Astrocyte (in vitro differentiated cells and primary cell): ENCODE results near the gene CELF6. TPM values are rescaled to one million over a fixed set of nuclear protein-coding genes. Genes with fewer than 3 reads are reported as not detected.

Source experiments
- DNase-seq: peaks from one replicate; pipeline ENCODE4 v3.0.0-alpha.2; 2010; ENCODE audit warnings: low read depth
- FAIRE-seq: peaks from 2 replicates; lab custom pipeline; 2011; peaks lifted over from hg19 to GRCh38; lab: Jason Lieb, UNC
- H2AFZ ChIP-seq: 2 replicates; pipeline ENCODE4 v1.6.0; 2012; ENCODE audit warnings: low read depth, low read length, inconsistent platforms
- H3K27ac ChIP-seq: 2 replicates; pipeline ENCODE4 v1.5.1; 2011; ENCODE audit warnings: low read depth, low read length, inconsistent platforms
- H3K27me3 ChIP-seq: 2 replicates; pipeline ENCODE4 v1.6.0; 2011; ENCODE audit warnings: low read length, inconsistent platforms; ENCODE audit not compliant: insufficient read depth
- H3K36me3 ChIP-seq: 2 replicates; pipeline ENCODE4 v1.5.1; 2011; ENCODE audit warnings: low read length, inconsistent platforms; ENCODE audit not compliant: insufficient read depth
- H3K4me1 ChIP-seq: 2 replicates; pipeline ENCODE4 v1.5.1; 2011; ENCODE audit warnings: low read length, inconsistent platforms; ENCODE audit not compliant: insufficient read depth
- H3K4me2 ChIP-seq: 2 replicates; pipeline ENCODE4 v1.6.0; 2012; ENCODE audit warnings: low read length, inconsistent platforms
- H3K4me3 ChIP-seq: 2 replicates; pipeline ENCODE4 v1.5.1; 2011; ENCODE audit warnings: low read depth, mild to moderate bottlenecking, low read length, inconsistent platforms; ENCODE audit not compliant: insufficient read depth
- H3K79me2 ChIP-seq: 2 replicates; pipeline ENCODE4 v1.6.0; 2012; ENCODE audit warnings: mild to moderate bottlenecking, low read length, inconsistent platforms; ENCODE audit not compliant: insufficient read depth
- H3K9ac ChIP-seq: 2 replicates; pipeline ENCODE4 v1.6.0; 2012; ENCODE audit warnings: mild to moderate bottlenecking, low read length, inconsistent platforms
- H3K9me3 ChIP-seq: 2 replicates; pipeline ENCODE4 v1.5.1; 2012; ENCODE audit warnings: low read depth, mild to moderate bottlenecking, low read length, inconsistent platforms; ENCODE audit not compliant: insufficient read depth
- H4K20me1 ChIP-seq: 2 replicates; pipeline ENCODE4 v1.6.0; 2012; ENCODE audit warnings: low read length, inconsistent platforms; ENCODE audit not compliant: insufficient read depth
- H3K27ac Mint-ChIP-seq: one replicate; pipeline ENCODE4 v1.8.0; 2021; ENCODE audit warnings: mild to moderate bottlenecking, mixed read lengths; ENCODE audit not compliant: unreplicated experiment
- H3K27me3 Mint-ChIP-seq: one replicate; pipeline ENCODE4 v1.8.0; 2021; ENCODE audit warnings: low read depth, mixed read lengths; ENCODE audit not compliant: unreplicated experiment
- H3K36me3 Mint-ChIP-seq: one replicate; pipeline ENCODE4 v1.8.0; 2021; ENCODE audit warnings: low read depth, mixed read lengths; ENCODE audit not compliant: unreplicated experiment
- H3K4me1 Mint-ChIP-seq: one replicate; pipeline ENCODE4 v1.8.0; 2021; ENCODE audit warnings: low read depth, mixed read lengths; ENCODE audit not compliant: unreplicated experiment
- H3K4me3 Mint-ChIP-seq: one replicate; pipeline ENCODE4 v1.8.0; 2021; ENCODE audit warnings: mild to moderate bottlenecking, moderate library complexity, mixed read lengths; ENCODE audit not compliant: unreplicated experiment
- H3K9me3 Mint-ChIP-seq: one replicate; pipeline ENCODE4 v1.8.0; 2021; ENCODE audit warnings: mild to moderate bottlenecking, mixed read lengths; ENCODE audit not compliant: unreplicated experiment
- EZH2 ChIP-seq: IDR thresholded peaks from 2 replicates; pipeline ENCODE4 v1.6.1; 2012; ENCODE audit warnings: mild to moderate bottlenecking, low read length, inconsistent platforms; ENCODE audit not compliant: insufficient read depth
- total RNA-seq: library from RNA; stranded (reverse); gene quantifications from 2 replicates; pipeline ENCODE4 v1.2.1, GENCODE V29; 2021
- TF ChIP-seq, protein P1 (sequence below): IDR thresholded peaks from 2 replicates; pipeline ENCODE4 v1.5.1; 2011; ENCODE audit warnings: low read depth, mild to moderate bottlenecking, inconsistent platforms, low read length, moderate library complexity; ENCODE audit not compliant: insufficient read depth

CELF6 gene
- total RNA-seq, 1 donor from 2014 or later, result not detected

GRCh38 chr15:72289597-72290325 lies 30.2 kb downstream of the CELF6 start:
- peaks cover 2% of the 10 kb centered on the region for H3K4me1 Mint-ChIP-seq

DNA sequence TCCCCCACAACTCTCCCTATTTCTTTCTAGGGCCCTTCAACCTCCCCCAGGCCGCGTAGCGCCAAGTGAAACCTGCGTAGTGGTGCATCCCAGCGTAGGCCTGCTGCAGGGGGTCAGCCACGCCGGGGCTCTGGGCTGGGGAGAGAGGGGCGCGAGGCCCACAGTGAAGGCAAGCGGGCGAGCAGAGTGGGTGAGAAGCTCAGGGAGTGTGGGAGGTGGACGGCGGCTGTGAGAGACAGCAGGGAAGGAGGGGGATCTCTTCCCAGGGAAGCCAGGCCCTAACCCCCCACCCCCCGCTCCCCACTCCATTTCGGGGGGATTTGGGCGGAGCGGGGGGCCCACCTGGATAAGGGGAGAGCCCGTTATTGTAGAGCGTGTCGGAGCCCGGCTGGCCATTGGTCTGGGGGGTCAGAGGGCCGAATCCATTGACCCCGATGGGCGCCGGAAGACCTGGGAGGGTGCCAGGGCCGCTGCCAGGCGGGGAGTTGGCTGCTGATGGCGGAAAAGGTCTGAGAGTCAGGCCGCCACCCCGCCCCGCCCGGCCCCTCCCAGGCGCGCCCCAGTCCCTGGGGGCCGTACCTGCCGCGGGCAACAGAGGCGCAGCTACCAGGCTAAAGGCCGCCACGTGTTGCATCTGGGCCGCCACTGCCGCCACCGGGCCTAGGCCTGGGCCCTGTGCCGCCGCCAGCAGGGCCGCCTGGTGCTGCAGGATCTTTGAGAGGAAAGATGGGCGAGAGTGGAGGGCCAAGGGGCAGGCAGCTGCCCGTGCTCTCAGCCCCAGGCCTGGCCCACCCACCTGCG lies 31.0 kb downstream of the CELF6 start:
- H4K20me1 ChIP-seq, result no peaks in the 10 kb centered on the region
- TF ChIP-seq, protein P1, sequence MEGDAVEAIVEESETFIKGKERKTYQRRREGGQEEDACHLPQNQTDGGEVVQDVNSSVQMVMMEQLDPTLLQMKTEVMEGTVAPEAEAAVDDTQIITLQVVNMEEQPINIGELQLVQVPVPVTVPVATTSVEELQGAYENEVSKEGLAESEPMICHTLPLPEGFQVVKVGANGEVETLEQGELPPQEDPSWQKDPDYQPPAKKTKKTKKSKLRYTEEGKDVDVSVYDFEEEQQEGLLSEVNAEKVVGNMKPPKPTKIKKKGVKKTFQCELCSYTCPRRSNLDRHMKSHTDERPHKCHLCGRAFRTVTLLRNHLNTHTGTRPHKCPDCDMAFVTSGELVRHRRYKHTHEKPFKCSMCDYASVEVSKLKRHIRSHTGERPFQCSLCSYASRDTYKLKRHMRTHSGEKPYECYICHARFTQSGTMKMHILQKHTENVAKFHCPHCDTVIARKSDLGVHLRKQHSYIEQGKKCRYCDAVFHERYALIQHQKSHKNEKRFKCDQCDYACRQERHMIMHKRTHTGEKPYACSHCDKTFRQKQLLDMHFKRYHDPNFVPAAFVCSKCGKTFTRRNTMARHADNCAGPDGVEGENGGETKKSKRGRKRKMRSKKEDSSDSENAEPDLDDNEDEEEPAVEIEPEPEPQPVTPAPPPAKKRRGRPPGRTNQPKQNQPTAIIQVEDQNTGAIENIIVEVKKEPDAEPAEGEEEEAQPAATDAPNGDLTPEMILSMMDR, result no peak
- no peak for TF ChIP-seq EZH2
- H3K4me1 Mint-ChIP-seq, result peaks cover 3% of the 10 kb centered on the region
- peaks cover 25% of the 10 kb centered on the region for H3K27me3 Mint-ChIP-seq
- no peak overlapping the region for H3K4me2 ChIP-seq
- FAIRE-seq (no peak), DNase-seq (no peak)
- peaks cover 6% of the 10 kb centered on the region for H3K36me3 Mint-ChIP-seq
- H3K4me3 ChIP-seq, result no peak overlapping the region
- H3K27ac ChIP-seq, result no peak overlapping the region
- no peak overlapping the region for H2AFZ ChIP-seq
- H3K9me3 ChIP-seq, result no peaks in the 10 kb centered on the region
- H3K9me3 Mint-ChIP-seq, result peaks cover 2% of the 10 kb centered on the region
- no peaks in the 10 kb centered on the region for H3K79me2 ChIP-seq
- no peaks in the 10 kb centered on the region for H3K4me1 ChIP-seq
- no peak overlapping the region for H3K4me3 Mint-ChIP-seq
- no peaks in the 10 kb centered on the region for H3K36me3 ChIP-seq
- H3K27me3 ChIP-seq, result peaks cover 5% of the 10 kb centered on the region
- H3K27ac Mint-ChIP-seq, result no peak overlapping the region
- no peak overlapping the region for H3K9ac ChIP-seq

More at GRCh38 chr15:72289597-72290325, 30.2 kb downstream of the CELF6 start:
- H3K36me3 Mint-ChIP-seq, result peaks cover 6% of the 10 kb centered on the region
- Histone ChIP-seq H4K20me1 (no peaks in the 10 kb centered on the region), H3K4me2 (no peak overlapping the region), H2AFZ (no peak overlapping the region), H3K9me3 (no peaks in the 10 kb centered on the region), H3K27me3 (peaks cover 5% of the 10 kb centered on the region), H3K36me3 (no peaks in the 10 kb centered on the region), H3K9ac (no peak overlapping the region), H3K79me2 (no peaks in the 10 kb centered on the region), H3K27ac (no peak overlapping the region), H3K4me1 (no peaks in the 10 kb centered on the region), H3K4me3 (no peak overlapping the region)
- TF ChIP-seq, protein P1, result no peak
- no peak for TF ChIP-seq EZH2
- no peak overlapping the region for H3K27ac Mint-ChIP-seq
- peaks cover 4% of the 10 kb centered on the region for H3K9me3 Mint-ChIP-seq
- peaks cover 30% of the 10 kb centered on the region for H3K27me3 Mint-ChIP-seq
- no peak for DNase-seq
- no peak overlapping the region for H3K4me3 Mint-ChIP-seq
- no peak for FAIRE-seq
